Measurements from ENCODE around the gene NAV3.

DNA sequence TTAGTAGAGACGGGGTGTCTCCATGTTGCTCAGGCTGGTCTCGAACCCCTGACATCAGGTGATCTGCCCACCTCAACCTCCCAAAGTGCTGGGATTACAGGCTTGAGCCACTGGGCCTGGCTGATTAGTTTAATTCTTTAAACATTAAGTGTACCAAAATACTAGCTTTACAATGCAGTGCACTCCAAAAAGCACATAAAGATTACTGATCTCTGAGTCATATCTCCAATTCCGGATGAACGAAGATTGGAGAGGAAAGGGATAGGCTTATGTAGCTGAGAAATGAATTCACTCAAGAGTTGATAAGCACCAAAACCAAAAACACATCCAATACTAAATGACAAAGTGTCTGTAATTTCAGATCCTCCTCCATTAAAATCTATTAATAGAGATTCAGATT, 15.1 kb downstream of the NAV3 start:
- TF ChIP-seq, protein P1, sequence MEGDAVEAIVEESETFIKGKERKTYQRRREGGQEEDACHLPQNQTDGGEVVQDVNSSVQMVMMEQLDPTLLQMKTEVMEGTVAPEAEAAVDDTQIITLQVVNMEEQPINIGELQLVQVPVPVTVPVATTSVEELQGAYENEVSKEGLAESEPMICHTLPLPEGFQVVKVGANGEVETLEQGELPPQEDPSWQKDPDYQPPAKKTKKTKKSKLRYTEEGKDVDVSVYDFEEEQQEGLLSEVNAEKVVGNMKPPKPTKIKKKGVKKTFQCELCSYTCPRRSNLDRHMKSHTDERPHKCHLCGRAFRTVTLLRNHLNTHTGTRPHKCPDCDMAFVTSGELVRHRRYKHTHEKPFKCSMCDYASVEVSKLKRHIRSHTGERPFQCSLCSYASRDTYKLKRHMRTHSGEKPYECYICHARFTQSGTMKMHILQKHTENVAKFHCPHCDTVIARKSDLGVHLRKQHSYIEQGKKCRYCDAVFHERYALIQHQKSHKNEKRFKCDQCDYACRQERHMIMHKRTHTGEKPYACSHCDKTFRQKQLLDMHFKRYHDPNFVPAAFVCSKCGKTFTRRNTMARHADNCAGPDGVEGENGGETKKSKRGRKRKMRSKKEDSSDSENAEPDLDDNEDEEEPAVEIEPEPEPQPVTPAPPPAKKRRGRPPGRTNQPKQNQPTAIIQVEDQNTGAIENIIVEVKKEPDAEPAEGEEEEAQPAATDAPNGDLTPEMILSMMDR (IDR thresholded peaks at IDR 0.05), result no peak
- no peak for TF ChIP-seq POLR2A (IDR thresholded peaks at IDR 0.05)
- TF ChIP-seq POLR2AphosphoS5 (IDR thresholded peaks at IDR 0.05), result no peak

Measured in prostate gland (tissue), 2 donors.